Loucy (cell line): Measurements from ENCODE around the gene IGFBP1.

Source experiments
- CTCF ChIP-seq: fragments of 200-600 bp; sonication (generic); conservative IDR thresholded peaks from 2 replicates; pipeline ENCODE4 v1.5.1; 2014; ENCODE audit warnings: mild to moderate bottlenecking, antibody characterized with exemption, low read length
- EZH2phosphoT487 ChIP-seq: fragments of 200-600 bp; IDR thresholded peaks from 2 replicates; pipeline ENCODE4 v1.6.1; 2018; ENCODE audit warnings: antibody characterized with exemption, mild to moderate bottlenecking, moderate library complexity, borderline replicate concordance

- TF ChIP-seq CTCF (no peak), EZH2phosphoT487 (no peak)
Observed at GRCh38 chr7:45917064-45917463, 28.8 kb downstream of the IGFBP1 start.
